Left hindlimb (tissue), 1 donor: ENCODE measurements around the gene GPR18.
"Not testable (repeated sequence)": the region's sequence is repeated elsewhere in the genome, so short reads cannot be mapped to it uniquely, and the experiment has no call there.

Experiments used
- DNase-seq: peaks from one replicate; pipeline ENCODE4 v3.0.0-alpha.2; 2018

The GPR18 gene

DNA sequence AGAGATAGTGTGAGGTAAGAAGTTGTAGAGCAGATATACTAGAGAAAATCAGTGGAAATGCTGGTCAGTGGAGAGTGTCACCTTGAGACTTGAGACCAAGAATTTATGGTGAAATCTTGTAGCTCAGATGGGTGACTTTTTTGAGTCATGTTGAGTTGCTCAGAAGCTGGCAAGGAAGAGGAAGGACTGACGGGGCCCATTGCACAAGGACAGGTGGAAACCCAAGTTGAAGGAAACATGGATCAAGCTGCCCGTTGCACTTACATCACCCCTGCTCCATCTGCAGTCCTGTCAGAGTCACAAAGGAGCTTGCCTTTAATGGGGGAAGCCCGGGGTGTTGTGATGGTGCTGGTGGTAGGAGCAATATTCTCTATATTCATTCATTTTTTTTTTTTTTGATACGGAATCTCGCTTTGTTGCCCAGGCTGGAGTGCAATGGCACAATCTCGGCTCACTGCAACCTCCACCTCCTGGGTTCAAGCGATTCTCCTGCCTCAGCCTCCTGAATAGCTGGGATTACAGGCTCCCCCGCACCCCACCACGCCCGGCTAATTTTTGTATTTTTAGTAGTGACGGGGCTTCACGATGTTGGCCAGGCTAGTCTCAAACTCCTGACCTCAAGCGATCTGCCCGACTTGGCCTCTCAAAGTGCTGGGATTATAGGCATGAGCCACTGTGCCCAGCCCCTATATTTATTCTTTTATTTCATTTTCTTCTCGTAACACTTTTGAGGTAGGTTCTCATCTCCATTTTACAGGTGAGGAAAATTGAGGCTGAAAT lies 30.1 kb downstream of the GPR18 start:
- DNase-seq: no peak

DNA sequence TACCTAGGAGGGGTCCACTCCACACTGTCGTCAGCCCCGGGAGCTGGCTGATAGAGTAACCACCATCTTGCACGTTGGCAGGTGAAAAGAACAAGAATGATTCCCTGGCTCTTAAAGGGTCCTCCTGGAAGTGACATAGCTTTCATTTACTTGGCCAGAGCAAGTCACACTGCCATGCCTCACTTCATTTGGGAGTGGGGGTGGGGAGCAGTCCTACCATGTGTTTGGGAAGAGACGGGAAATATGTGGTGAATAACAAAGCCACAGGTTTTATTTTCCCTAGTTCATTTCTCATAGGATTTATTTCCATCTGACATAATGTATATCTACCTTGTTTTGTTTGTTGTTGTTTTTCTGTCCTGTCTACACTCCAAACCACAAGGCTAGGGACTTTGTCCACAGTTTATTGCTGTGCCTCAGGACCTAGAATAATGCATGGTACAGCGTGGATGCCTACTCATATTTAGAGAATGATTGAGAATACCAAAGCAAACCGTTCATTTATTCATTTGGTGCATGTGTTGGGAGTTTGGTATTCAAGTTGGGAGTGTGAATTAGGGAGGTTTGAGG lies 30.8 kb downstream of the GPR18 start:
- DNase-seq: no peak

DNA sequence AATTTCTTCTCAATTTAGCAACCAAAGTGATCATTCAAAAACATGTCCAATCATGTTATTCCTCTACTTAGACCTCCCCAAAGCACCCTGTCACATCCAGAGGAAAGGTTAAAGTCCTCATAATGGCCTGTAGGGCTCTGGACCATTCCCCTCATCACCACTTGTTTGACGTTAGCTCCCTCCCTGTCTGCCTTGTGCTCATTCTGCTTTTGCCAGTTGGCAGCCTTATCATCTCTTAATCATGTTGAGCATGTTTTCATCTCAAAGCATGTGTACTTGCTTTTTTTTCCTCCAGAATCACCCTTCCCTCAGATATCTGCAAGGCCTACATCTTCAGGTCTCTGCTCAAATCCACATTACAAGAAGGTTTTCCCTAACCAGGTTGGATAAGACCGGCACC lies 31.7 kb downstream of the GPR18 start:
- DNase-seq: no peak

DNA sequence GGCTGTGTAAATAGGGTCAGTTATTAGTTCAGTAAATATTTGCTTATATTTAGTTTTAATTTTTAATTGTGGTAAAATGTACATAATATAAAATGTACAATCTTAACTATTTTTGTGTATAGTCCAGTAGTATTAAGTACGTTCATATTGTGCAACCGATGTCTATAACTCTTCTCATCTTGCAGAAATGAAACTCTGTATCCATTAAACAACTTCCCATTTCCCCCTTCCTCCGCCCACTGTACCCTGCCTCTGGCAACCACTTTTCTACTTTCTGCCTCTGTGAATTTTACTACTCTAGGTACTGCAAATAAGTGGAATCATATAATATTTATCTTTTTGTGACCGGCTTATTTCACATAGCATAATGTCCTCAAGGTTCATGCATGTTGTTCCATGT lies 33.1 kb downstream of the GPR18 start:
- DNase-seq: no peak

DNA sequence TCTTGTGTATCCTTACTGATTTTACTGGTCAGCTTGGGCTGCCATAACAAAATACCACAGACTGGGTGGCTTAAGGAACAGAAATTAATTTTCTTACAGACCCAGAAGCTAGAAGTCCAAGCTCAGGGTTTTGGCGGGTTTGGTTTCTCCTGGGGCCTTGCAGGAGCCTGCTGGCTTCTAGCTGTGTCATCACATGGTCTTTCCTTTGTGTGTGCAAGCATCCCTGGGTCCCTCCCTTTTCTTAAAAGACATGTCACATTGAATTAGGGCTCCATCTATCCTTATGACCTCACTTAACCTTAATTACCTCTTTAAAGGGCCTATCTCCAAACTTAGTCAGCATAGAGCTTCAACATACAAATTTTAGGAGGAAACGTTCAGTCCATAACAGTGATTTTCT lies 34.2 kb downstream of the GPR18 start:
- DNase-seq: no peak

DNA sequence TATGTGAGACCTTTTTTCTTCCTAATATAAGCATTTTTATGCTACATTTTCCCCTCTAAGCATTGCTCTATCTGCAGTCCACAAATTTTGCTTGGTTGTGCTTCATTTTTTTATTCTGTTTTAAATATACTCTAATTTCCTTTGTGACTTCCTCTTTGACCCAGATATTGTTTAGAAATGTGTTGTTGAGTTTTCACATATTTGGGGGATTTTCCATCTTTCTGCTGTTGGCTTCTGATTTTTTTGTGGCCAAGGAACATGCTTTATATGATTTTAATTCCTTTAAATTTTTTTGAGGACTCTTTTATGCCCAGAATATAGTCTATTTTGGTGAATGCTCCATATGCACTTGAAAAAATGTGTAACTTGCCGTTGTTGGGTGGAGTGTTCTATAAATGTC lies 34.6 kb downstream of the GPR18 start:
- no peak for DNase-seq

DNA sequence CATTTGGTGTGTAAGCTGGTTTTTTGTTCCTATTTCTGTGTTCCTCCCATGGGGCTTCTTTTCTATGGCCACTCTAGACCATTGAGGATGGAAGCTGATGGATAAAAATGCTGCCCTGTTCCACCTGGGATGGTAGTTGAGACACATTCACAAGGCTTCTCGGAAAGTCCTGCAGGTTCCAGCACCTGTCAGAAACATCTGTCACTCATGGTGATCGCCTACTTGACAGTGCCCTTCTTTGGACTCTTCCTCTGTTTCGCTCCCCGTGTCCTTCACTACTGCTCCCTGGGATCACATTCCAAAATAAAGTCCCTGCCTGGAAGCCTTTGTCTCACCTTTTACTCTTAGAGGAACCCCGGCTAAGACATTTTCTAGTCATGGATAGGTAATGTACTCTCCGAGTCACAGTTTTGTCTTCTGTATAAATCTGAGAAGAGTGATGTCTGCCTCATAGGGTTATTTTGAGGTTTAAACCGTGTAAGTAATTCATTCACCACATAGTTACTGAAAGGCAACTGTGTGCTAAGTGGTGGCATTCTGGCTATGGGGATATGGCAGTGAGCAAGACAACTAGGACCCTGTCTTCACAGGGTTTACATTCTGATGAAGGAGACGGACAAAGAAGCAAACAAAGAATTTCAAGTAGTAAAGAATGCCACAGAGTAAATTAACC lies 36.5 kb downstream of the GPR18 start:
- DNase-seq: no peak

DNA sequence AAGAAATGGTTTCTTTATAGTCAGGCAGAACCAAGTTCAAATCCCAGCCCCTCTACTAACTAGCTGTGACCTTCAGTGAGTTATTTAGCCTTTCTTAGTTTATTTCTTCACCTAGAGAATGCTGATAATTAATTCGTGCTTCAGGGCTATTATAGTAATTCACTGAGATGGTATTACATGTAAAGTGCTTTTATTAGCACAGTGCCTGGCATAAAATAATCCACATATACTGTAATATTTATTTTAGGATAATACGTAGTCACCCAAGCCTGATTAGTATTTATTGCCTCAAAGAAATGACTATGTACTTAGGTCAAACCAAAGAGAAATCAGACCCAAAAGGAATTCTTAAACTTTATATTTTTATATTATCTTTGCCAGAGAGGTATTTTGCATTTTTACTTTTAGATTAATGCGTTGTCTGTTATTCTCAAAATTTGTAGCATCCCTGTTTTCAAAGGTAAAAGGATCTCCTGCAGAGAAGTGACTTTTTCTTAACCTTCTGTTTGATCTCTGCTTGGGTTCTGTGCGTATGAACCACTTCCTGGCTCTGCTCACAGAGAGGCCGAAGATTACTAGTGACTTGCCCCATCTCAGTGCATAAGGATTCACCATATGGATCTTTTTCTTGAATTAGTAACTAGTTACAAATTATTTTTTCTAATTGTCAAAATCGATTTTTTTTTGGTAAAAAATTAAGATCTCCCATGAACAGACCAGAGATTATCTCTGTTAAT lies 37.8 kb downstream of the GPR18 start:
- DNase-seq: no peak

DNA sequence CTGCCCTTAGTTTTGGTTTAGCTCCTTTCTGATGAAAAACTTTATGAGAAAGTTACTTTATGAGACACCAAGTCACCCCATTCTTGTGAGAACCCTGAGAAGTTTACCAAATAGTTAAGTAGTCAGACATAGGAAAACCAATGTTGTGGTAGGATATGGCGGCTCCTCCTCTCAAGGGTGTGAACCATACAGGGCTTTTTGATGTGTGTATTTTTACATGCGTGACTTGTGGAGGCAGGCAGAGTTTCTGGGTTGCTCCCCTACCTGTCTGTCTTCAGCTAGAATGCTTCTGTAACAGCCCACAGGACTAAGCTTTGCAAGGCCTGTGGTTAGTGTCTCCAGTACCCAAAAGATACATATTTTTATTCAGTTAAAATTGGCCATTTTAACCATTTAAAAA lies 39.2 kb downstream of the GPR18 start:
- DNase-seq: no peak

DNA sequence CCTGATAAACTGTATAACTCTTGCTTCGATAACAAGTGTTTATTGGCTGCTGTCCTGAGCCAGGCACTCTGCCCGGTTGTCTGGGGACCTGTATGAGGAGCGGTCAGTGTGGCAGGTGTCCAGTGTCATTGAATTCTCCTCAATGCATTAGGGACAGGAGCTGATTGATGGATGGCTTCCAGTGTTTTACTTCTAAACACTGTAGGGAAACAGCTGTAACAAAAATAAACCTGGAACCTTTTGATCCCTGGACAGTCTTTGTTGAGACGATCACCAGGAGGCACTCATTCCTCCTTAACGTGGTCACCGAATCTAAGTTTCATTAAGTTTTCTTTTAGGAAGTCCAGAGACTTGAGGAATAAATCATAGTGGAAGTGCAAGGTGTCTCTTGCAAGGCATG lies 39.6 kb downstream of the GPR18 start:
- no peak for DNase-seq

DNA sequence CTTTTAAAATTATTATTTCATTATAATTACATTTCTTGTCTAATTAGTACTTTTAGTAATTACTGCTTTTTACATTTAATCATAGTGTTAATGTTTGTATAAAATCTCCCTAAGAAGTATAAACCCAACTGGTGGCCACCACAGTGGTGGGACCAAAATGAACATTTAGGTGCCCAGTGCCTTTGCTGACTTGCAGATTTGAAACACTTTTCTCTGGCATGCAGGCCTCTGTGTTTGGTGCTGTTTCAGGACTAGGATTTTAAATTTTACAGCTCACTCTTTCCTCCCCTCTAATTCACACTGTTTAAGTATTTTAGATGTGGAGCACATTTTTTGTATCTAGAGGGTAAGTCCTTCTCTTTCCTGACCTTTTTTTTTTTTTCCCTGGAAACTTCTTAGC lies 40.1 kb downstream of the GPR18 start:
- no peak for DNase-seq

DNA sequence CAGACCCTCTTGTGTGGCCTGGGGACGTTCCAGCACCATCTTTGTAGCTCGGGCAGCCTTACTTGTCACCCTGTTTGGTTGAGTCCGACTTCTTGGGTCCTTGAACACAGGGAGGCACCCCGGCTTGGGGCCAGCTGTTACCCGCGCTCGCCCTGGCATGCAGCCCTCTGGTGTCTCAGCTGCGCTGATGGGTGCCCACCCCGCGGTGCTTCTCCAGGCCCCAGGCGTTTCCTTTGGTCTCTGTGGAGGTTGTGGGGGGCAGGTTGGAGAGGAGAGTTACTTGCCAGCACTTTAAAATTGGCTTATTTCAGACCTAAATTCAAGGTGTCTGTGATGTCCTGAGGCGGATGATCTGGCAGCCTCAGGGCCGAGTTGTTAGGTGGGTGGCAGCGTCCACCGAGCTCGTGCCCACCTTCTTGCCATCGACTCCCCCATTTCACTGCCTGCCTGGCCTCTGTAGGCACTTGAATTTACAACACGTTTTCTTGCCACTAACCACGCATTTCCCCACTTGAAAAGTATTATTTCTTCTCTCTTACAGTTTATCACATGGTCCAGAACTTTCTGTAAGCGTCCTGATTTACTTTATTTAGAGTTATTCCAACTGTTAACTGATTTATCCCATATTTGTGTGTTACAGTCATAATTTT lies 40.6 kb downstream of the GPR18 start:
- no peak for DNase-seq

DNA sequence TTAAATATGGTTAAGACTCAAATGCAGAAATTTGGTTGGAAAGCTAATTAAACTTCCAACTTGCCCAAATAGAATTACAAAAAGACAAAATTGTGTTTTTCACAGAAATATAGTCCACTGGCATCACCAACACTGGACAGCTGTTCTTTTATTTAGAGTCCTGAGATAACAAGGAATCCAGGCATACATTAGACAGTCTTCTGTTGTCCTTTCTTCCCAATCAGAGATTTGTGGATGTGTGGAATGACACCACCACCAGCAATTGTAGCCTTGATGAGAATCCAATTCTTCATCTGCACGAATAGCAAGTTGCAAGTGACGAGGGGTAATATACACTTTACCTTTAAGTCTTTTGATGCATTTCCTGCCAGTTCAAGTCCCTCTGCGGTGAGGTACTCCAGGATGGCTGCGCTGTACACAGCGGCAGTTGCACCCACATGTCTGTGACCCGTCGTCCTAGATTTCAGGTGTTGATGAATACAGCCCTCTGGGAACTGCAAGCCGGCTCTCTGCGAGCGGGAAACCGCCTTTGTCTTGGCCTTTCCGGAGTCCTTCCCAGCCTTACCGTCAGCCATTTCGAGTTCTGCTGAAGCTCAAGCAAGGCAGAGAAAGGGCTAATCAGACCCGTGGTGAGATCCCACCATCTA lies 42.9 kb downstream of the GPR18 start:
- no peak for DNase-seq

DNA sequence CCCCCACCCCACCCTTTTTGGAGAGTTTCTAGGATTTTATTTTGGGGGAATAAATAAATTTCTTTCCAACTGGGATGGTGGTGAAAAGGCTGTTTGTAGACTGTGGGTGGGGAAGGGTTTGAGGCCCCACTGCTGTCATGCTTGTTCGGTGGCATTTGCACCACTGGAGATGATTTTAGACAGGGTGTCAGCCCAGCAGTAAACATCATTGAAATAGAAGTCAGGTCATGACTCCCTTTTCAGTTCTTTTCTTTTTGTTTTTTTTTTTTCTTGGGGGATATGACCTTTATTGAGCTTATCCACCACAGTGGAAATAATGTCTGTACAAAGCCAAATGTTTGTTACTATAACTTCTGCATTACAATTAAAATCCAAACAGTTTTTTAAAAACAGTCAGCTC lies 43.4 kb downstream of the GPR18 start:
- no peak for DNase-seq

DNA sequence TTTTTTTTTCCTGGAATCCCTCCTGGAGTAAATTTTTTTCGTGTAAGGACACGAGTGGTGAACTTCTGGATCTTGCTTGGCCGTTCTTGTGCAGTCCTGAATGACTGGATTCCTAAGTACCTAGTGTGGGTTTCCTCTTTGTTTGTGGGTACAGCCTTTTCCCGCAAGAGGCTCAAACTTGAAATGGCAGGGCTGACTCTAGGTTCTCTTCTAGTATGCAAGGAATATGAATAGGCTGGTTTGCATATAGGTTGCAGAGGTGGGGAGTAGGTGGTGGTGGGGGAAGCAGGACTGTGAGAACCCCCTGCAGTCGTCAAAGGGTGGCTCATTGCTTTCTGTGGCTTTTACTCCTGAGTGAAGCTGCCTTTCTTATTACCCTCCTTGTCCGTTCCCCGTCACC lies 43.9 kb downstream of the GPR18 start:
- DNase-seq: no peak

DNA sequence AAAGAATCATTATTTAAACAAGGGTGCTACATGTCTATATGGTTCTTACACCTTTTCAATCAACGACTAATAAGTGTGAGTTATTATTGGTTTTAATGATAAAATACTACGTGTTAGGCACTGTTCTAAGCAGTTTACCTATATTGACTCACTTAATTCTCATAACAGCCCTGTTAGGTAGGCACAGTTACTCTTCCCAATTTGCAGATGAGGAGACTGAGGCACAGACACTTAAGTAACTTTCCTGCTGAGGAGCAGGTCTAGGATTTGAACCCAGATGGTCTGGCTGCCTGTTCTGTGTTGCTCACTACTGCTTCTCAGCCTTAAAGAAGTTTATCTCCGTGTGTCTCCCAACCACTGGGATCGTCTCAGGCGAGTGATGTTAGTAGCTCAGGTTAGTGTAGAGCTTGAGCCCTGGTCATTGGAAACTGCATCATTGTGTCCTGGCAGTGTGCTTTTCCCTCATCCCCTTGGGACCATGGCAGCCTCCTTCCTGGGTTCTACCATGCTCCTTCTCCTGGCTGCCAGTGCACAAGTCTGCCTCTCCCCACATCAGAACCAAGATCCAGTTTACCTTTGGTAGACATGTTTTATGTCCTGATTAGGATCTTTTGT lies 46.7 kb downstream of the GPR18 start:
- DNase-seq: no peak

DNA sequence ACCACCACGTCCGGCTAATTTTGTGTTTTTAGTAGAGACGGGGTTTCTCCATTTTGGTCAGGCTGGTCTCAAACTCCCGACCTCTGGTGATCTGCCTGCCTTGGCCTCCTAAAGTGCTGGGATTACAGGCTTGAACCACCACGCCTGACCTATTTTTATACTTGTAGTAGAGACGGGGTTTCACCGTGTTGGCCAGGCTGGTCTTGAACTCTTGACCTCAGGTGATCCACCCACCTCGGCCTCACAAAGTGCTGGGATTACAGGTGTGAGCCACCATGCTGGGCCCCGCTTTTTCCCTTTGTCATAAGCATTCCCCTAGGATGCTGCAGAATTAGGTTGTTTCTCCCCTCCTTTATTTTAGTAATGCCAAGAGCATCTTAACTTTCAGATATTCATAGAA lies 47.6 kb downstream of the GPR18 start:
- not testable (repeated sequence) for DNase-seq

DNA sequence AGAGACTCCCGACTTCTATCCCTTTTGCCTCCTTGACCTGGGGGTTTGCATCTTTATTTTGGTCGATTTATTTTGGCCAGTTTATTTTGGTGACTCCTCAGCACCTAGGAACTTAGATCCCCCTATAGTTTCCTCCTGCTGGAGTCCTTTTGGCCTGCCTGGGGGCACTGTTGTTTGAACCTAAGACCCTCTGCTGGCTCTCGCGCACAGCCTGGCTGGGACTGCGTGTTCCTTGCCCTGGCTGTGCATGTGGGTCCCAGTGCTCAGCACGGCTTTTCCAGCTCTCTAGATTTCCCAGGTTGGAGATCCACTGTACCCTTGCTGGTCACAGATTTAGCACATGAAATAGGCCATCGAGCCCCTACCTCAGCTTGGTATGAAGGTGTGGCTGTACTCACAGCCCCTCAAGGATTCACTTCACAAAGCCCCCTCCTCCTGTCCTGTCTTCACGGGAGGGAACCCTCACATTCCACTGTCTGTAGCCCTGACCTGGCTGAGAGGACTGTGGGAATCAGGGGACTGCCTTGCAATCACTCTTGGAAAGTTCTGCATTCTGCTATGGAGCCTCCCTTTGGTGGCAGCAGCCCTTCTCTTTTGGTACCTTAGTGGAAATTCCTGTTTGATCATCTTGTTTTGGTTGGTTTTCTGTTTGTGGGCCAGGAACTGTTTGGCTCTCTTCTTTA lies 49.2 kb downstream of the GPR18 start:
- DNase-seq: no peak

DNA sequence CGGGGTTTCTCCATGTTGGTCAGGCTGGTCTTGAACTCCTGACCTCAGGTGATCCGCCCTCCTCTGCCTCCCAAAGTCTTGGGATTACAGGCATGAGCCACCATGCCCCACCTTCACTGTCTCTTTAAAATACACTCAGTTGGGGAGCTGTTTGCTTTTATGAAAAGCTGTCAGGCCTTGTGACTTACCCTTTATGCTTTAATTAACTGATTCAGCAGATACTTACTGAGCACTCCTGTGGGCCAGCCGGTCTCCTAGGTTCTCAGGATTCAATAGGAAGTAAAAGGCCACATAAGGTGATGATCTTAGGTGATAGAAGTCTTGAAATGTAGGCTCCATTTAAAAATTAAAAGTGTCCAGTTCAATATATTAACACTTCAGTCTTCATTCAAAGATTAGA lies 50.0 kb downstream of the GPR18 start:
- no peak for DNase-seq

DNA sequence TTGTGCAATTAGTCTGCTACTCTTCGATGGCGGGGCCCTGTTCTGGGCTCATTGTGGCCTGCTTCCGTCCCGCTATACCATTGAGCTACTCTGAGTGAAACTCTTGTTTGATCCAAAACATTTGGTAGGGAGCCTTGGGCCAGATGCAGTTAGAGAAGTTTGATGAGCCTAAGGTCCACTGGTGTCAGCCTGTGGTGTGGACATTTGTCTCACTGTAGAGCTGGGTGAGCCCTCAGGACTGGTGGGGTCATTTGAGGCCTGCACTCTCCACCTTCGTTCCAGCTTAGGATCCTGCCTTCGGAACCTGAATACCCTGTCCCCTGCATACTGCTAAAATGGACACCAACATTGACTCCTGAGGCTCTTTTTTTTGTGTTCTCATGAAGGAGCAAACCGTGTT lies 50.7 kb downstream of the GPR18 start:
- no peak for DNase-seq

DNA sequence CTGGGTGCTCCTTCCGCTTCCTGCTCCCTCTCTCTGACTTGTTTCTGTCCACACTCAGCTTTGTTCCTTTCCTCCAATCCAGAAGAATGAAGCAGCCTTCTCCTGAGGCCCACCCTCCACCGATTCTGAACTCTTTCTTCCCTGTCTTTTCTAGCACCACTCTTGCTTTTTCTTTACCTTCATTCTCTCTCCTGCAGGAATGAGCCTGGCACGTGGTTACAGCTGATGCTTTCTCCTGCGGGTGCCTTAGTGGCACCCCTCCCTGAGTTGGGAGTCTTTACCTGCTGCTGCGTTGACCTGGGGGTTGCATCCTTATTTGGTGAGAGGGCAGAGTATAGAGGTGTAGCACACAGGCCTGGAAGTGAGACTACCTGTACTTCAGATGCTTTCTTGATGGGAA lies 51.3 kb downstream of the GPR18 start:
- no peak for DNase-seq

DNA sequence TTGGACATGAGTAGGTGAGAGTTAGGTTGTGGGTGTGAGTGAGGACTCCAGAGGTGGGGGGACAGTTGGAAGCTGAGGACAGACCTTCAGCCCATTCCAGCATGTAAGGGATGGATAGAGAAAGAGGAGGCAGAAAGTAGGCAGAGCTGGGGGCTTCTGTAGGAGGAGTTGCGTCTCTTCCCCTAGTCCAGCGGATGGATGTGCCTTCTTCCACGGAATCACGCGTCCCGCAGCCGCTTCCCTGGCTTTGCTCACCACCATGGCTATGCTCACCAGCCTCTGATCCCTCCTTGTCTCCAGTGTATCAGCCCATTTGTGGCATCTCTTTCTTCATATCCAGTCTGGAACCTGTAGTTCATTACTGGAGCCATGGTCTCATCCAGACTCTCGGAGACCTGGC lies 52.0 kb downstream of the GPR18 start:
- no peak for DNase-seq
